HEK293 (cell line): ENCODE results near the gene FAM98C.

ENCODE experiments used
- CTCF ChIA-PET: fragments of 350-600 bp; formaldehyde crosslinking; extraction: SDS; loops from one replicate; lab custom pipeline; 2021; ENCODE audit warnings: antibody characterized with exemption; lab: Yijun Ruan, JAX
- POLR2A ChIA-PET: fragments of 300-600 bp; formaldehyde crosslinking; extraction: SDS; loops from one replicate; lab custom pipeline; 2020; ENCODE audit warnings: antibody characterized with exemption, inconsistent platforms; lab: Yijun Ruan, JAX
- H3K27ac ChIP-seq: fragments of 200-500 bp; sonication (Bioruptor generic); 2 replicates; pipeline ENCODE4 v1.5.1; 2014; ENCODE audit warnings: low read depth, low read length, control low read depth, inconsistent platforms; ENCODE audit errors: extremely low read depth
- H3K36me3 ChIP-seq, 2 experiments: fragments of 200-500 bp in 1 of 2; sonication (Bioruptor generic) in 1 of 2; 1 replicate in 1 of 2; 2 replicates in 1 of 2; pipeline ENCODE4 v1.5.1; 2014 to 2017; ENCODE audit warnings: inconsistent platforms in 2 of 2, low read length in 2 of 2; ENCODE audit not compliant: control insufficient read depth in 2 of 2, insufficient read depth in 1 of 2
- H3K4me1 ChIP-seq: fragments of 200-500 bp; sonication (Bioruptor generic); 2 replicates; pipeline ENCODE4 v1.5.1; 2014; ENCODE audit warnings: mild to moderate bottlenecking, low read length, inconsistent platforms; ENCODE audit not compliant: control insufficient read depth, insufficient read depth
- H3K4me3 ChIP-seq: 2 replicates; pipeline ENCODE4 v1.5.1; 2011; ENCODE audit warnings: low read depth, mild to moderate bottlenecking, control low read depth, low read length, moderate library complexity
- H3K9me3 ChIP-seq: fragments of 200-500 bp; sonication (Bioruptor generic); 2 replicates; pipeline ENCODE4 v1.5.1; 2014; ENCODE audit warnings: low read depth, low read length, inconsistent platforms; ENCODE audit not compliant: control insufficient read depth, insufficient read depth
- HOXC10 ChIP-seq: sonication (generic); formaldehyde crosslinking; IDR thresholded peaks from 2 replicates; pipeline ENCODE4 v1.8.1; 2023; ENCODE audit warnings: mild to moderate bottlenecking, missing genetic modification reagents
- KLF1 ChIP-seq: fragments of 450-650 bp; formaldehyde crosslinking; IDR thresholded peaks from 2 replicates; pipeline ENCODE4 v1.5.1; 2016; ENCODE audit warnings: missing biosample characterization, missing genetic modification characterization
- KLF8 ChIP-seq: fragments of 450-650 bp; formaldehyde crosslinking; IDR thresholded peaks from 2 replicates; pipeline ENCODE4 v1.5.1; 2016; ENCODE audit warnings: missing biosample characterization, missing genetic modification characterization
- WT1 ChIP-seq: fragments of 450-650 bp; formaldehyde crosslinking; IDR thresholded peaks from 2 replicates; pipeline ENCODE4 v1.5.1; 2016; ENCODE audit warnings: missing biosample characterization, missing genetic modification characterization
- ZBTB8A ChIP-seq: fragments of 450-650 bp; formaldehyde crosslinking; IDR thresholded peaks from 2 replicates; pipeline ENCODE4 v1.5.1; 2016; ENCODE audit warnings: missing biosample characterization, missing genetic modification characterization
- ZFP37 ChIP-seq: fragments of 450-650 bp; formaldehyde crosslinking; IDR thresholded peaks from 2 replicates; pipeline ENCODE4 v1.5.1; 2016; ENCODE audit warnings: missing biosample characterization, missing genetic modification characterization
- ZNF132 ChIP-seq: fragments of 450-650 bp; formaldehyde crosslinking; IDR thresholded peaks from 2 replicates; pipeline ENCODE4 v1.5.1; 2017; ENCODE audit warnings: missing biosample characterization, missing genetic modification characterization, borderline replicate concordance
- ZNF184 ChIP-seq: fragments of 450-650 bp; IDR thresholded peaks from 2 replicates; pipeline ENCODE4 v1.5.1; 2018; ENCODE audit warnings: missing biosample characterization, mild to moderate bottlenecking, missing genetic modification characterization
- ZNF311 ChIP-seq: fragments of 450-650 bp; formaldehyde crosslinking; IDR thresholded peaks from 2 replicates; pipeline ENCODE4 v1.5.1; 2017; ENCODE audit warnings: missing biosample characterization, missing genetic modification characterization, borderline replicate concordance
- ZNF366 ChIP-seq: fragments of 450-650 bp; formaldehyde crosslinking; conservative IDR thresholded peaks from 2 replicates; pipeline ENCODE4 v1.5.1; 2016; ENCODE audit warnings: missing biosample characterization, missing genetic modification characterization
- ZNF423 ChIP-seq: fragments of 450-650 bp; formaldehyde crosslinking; IDR thresholded peaks from 2 replicates; pipeline ENCODE4 v1.5.1; 2016; ENCODE audit warnings: missing biosample characterization, missing genetic modification characterization
- ZNF510 ChIP-seq: fragments of 450-650 bp; formaldehyde crosslinking; IDR thresholded peaks from 2 replicates; pipeline ENCODE4 v1.5.1; 2018; ENCODE audit warnings: mild to moderate bottlenecking, missing genetic modification characterization, missing biosample characterization; ENCODE audit not compliant: insufficient replicate concordance
- ZNF514 ChIP-seq: fragments of 450-650 bp; formaldehyde crosslinking; IDR thresholded peaks from 2 replicates; pipeline ENCODE4 v1.5.1; 2016; ENCODE audit warnings: missing biosample characterization, missing genetic modification characterization
- ZNF529 ChIP-seq: fragments of 450-650 bp; formaldehyde crosslinking; IDR thresholded peaks from 2 replicates; pipeline ENCODE4 v1.5.1; 2017; ENCODE audit warnings: missing genetic modification characterization, missing biosample characterization; ENCODE audit not compliant: insufficient replicate concordance
- ZNF544 ChIP-seq: fragments of 450-650 bp; formaldehyde crosslinking; IDR thresholded peaks from 2 replicates; pipeline ENCODE4 v1.5.0; 2017; ENCODE audit warnings: missing biosample characterization, missing genetic modification characterization
- ZNF558 ChIP-seq: fragments of 450-650 bp; formaldehyde crosslinking; IDR thresholded peaks from 2 replicates; pipeline ENCODE4 v1.5.1; 2016; ENCODE audit warnings: missing biosample characterization, missing genetic modification characterization
- ZNF596 ChIP-seq: fragments of 450-650 bp; IDR thresholded peaks from 2 replicates; pipeline ENCODE4 v1.5.0; 2018; ENCODE audit warnings: missing biosample characterization, mild to moderate bottlenecking, missing genetic modification characterization, moderate library complexity
- ZNF600 ChIP-seq: fragments of 450-650 bp; formaldehyde crosslinking; IDR thresholded peaks from 2 replicates; pipeline ENCODE4 v1.5.1; 2016; ENCODE audit warnings: missing biosample characterization, missing genetic modification characterization
- ZNF777 ChIP-seq: fragments of 450-650 bp; formaldehyde crosslinking; IDR thresholded peaks from 2 replicates; pipeline ENCODE4 v1.5.1; 2017; ENCODE audit warnings: missing biosample characterization, missing genetic modification characterization, borderline replicate concordance
- ZNF837 ChIP-seq: fragments of 450-650 bp; formaldehyde crosslinking; IDR thresholded peaks from 2 replicates; pipeline ENCODE4 v1.5.1; 2016; ENCODE audit warnings: missing biosample characterization, missing genetic modification characterization
- ZSCAN23 ChIP-seq: fragments of 450-650 bp; formaldehyde crosslinking; IDR thresholded peaks from 2 replicates; pipeline ENCODE4 v1.5.1; 2016; ENCODE audit warnings: missing biosample characterization, missing genetic modification characterization
- TF ChIP-seq, protein P1 (sequence below): fragments of 450-650 bp; formaldehyde crosslinking; IDR thresholded peaks from 2 replicates; pipeline ENCODE4 v1.5.1; 2016; ENCODE audit warnings: missing biosample characterization, missing genetic modification characterization
- TF ChIP-seq, protein P2 (sequence below): fragments of 450-650 bp; formaldehyde crosslinking; IDR thresholded peaks from 2 replicates; pipeline ENCODE4 v1.5.1; 2016; ENCODE audit warnings: missing biosample characterization, missing genetic modification characterization
- TF ChIP-seq, protein P3 (sequence below): fragments of 450-650 bp; formaldehyde crosslinking; IDR thresholded peaks from 2 replicates; pipeline ENCODE4 v1.5.1; 2016; ENCODE audit warnings: missing biosample characterization, missing genetic modification characterization, borderline replicate concordance
- TF ChIP-seq, protein P4 (sequence below): fragments of 450-650 bp; formaldehyde crosslinking; IDR thresholded peaks from 2 replicates; pipeline ENCODE4 v1.5.1; 2016; ENCODE audit warnings: missing biosample characterization, missing genetic modification characterization
- TF ChIP-seq, protein P5 (sequence below): fragments of 450-650 bp; formaldehyde crosslinking; IDR thresholded peaks from 2 replicates; pipeline ENCODE4 v1.5.1; 2016; ENCODE audit warnings: missing biosample characterization, missing genetic modification characterization

The FAM98C gene

DNA sequence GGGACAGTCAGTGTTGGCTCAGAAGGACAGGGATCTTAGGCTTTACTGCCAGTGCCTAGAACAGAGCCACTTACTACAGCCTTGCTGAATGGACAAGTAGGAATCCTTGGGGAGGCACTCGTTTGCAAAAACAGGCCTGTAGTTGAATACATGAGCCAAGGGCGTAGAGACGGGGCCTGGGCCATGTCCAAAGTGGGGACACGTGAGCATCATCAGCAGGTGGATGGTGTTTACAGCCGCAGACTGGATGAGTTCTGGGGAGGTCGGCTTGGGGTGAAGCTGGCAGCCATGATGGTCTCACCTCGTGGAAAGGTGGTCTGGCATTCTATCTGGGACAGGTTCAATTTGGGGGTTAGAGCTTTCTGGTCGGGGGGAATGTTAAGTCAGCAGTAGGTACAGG is 48.1 kb downstream of the FAM98C start:
- ChIA-PET CTCF (interaction anchor here (0.5 kb wide), 1 partner anchor 1100 kb away, joined by 3 read pairs; no protein-coding TSS in a partner anchor), POLR2A (no interaction called here)
- no peaks in the 10 kb centered on the region for H3K9me3 ChIP-seq
- no peaks in the 10 kb centered on the region for H3K4me1 ChIP-seq
- no peak overlapping the region for H3K4me3 ChIP-seq
- TF ChIP-seq ZNF529 (tag by site-specific recombination) = no peak
- TF ChIP-seq HOXC10 (CRISPR knock-in tag) = no peak
- TF ChIP-seq ZNF777 = no peak
- TF ChIP-seq ZNF837 (tag by site-specific recombination) = no peak
- no peak for TF ChIP-seq ZSCAN23 (tag by site-specific recombination)
- TF ChIP-seq ZNF311 (tag by site-specific recombination) = no peak
- no peak for TF ChIP-seq ZNF423
- no peak for TF ChIP-seq ZNF366 (tag by site-specific recombination)
- TF ChIP-seq, all 188 proteins: peak for 0
- H3K27ac ChIP-seq = no peak overlapping the region
- H3K36me3 ChIP-seq = no peaks in the 10 kb centered on the region

DNA sequence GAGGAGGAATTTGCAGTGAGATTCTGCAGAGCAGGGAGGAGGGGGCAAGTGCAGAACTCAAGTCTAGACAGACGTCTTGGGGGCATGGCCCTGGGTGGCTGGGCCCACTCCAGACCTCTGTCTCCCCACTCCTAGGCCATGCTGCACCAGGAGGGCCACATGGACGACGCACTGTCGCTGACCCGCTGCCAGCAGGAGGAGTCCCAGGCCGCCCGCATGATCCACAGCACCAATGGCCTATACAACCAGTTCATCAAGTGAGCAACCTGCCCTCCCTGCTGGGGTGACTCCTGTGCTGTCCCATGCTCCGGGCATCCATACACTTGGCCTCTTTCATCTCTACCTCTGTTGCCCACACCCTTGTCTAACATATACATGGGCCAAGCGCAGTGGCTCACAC is 48.7 kb downstream of the FAM98C start:
- POLR2A ChIA-PET = no interaction called here
- no peak overlapping the region for H3K27ac ChIP-seq
- no peaks in the 10 kb centered on the region for H3K36me3 ChIP-seq
- H3K9me3 ChIP-seq = no peaks in the 10 kb centered on the region
- H3K4me3 ChIP-seq = no peak overlapping the region
- CTCF ChIA-PET = interaction anchor here (0.6 to 0.7 kb wide), 2 partner anchors 34 to 483 kb away, joined by 3 read pairs; no protein-coding TSS in a partner anchor
- no peaks in the 10 kb centered on the region for H3K4me1 ChIP-seq
- no peak for TF ChIP-seq ZNF514
- TF ChIP-seq, protein P1, sequence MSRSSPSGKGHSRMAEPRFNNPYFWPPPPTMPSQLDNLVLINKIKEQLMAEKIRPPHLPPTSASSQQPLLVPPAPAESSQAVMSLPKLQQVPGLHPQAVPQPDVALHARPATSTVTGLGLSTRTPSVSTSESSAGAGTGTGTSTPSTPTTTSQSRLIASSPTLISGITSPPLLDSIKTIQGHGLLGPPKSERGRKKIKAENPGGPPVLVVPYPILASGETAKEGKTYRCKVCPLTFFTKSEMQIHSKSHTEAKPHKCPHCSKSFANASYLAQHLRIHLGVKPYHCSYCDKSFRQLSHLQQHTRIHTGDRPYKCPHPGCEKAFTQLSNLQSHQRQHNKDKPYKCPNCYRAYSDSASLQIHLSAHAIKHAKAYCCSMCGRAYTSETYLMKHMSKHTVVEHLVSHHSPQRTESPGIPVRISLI (tag by site-specific recombination) = no peak
- no peak for TF ChIP-seq ZNF510 (tag by site-specific recombination)
- no peak for TF ChIP-seq ZNF366 (tag by site-specific recombination)
- no peak for TF ChIP-seq ZFP37 (tag by site-specific recombination)
- TF ChIP-seq KLF8 (tag by site-specific recombination) = no peak
- TF ChIP-seq ZNF558 (tag by site-specific recombination) = no peak
- no peak for TF ChIP-seq ZNF596 (tag by site-specific recombination)
- TF ChIP-seq ZNF132 (tag by site-specific recombination) = no peak
- no peak for TF ChIP-seq ZNF184 (tag by site-specific recombination)
- TF ChIP-seq, protein P2, sequence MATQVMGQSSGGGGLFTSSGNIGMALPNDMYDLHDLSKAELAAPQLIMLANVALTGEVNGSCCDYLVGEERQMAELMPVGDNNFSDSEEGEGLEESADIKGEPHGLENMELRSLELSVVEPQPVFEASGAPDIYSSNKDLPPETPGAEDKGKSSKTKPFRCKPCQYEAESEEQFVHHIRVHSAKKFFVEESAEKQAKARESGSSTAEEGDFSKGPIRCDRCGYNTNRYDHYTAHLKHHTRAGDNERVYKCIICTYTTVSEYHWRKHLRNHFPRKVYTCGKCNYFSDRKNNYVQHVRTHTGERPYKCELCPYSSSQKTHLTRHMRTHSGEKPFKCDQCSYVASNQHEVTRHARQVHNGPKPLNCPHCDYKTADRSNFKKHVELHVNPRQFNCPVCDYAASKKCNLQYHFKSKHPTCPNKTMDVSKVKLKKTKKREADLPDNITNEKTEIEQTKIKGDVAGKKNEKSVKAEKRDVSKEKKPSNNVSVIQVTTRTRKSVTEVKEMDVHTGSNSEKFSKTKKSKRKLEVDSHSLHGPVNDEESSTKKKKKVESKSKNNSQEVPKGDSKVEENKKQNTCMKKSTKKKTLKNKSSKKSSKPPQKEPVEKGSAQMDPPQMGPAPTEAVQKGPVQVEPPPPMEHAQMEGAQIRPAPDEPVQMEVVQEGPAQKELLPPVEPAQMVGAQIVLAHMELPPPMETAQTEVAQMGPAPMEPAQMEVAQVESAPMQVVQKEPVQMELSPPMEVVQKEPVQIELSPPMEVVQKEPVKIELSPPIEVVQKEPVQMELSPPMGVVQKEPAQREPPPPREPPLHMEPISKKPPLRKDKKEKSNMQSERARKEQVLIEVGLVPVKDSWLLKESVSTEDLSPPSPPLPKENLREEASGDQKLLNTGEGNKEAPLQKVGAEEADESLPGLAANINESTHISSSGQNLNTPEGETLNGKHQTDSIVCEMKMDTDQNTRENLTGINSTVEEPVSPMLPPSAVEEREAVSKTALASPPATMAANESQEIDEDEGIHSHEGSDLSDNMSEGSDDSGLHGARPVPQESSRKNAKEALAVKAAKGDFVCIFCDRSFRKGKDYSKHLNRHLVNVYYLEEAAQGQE (tag by site-specific recombination) = no peak
- no peak for TF ChIP-seq ZNF600
- TF ChIP-seq ZNF544 (tag by site-specific recombination) = no peak
- no peak for TF ChIP-seq ZBTB8A (tag by site-specific recombination)
- TF ChIP-seq, protein P3, sequence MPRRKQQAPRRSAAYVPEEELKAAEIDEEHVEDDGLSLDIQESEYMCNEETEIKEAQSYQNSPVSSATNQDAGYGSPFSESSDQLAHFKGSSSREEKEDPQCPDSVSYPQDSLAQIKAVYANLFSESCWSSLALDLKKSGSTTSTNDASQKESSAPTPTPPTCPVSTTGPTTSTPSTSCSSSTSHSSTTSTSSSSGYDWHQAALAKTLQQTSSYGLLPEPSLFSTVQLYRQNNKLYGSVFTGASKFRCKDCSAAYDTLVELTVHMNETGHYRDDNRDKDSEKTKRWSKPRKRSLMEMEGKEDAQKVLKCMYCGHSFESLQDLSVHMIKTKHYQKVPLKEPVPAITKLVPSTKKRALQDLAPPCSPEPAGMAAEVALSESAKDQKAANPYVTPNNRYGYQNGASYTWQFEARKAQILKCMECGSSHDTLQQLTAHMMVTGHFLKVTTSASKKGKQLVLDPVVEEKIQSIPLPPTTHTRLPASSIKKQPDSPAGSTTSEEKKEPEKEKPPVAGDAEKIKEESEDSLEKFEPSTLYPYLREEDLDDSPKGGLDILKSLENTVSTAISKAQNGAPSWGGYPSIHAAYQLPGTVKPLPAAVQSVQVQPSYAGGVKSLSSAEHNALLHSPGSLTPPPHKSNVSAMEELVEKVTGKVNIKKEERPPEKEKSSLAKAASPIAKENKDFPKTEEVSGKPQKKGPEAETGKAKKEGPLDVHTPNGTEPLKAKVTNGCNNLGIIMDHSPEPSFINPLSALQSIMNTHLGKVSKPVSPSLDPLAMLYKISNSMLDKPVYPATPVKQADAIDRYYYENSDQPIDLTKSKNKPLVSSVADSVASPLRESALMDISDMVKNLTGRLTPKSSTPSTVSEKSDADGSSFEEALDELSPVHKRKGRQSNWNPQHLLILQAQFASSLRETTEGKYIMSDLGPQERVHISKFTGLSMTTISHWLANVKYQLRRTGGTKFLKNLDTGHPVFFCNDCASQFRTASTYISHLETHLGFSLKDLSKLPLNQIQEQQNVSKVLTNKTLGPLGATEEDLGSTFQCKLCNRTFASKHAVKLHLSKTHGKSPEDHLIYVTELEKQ (tag by site-specific recombination) = no peak
- TF ChIP-seq, protein P4, sequence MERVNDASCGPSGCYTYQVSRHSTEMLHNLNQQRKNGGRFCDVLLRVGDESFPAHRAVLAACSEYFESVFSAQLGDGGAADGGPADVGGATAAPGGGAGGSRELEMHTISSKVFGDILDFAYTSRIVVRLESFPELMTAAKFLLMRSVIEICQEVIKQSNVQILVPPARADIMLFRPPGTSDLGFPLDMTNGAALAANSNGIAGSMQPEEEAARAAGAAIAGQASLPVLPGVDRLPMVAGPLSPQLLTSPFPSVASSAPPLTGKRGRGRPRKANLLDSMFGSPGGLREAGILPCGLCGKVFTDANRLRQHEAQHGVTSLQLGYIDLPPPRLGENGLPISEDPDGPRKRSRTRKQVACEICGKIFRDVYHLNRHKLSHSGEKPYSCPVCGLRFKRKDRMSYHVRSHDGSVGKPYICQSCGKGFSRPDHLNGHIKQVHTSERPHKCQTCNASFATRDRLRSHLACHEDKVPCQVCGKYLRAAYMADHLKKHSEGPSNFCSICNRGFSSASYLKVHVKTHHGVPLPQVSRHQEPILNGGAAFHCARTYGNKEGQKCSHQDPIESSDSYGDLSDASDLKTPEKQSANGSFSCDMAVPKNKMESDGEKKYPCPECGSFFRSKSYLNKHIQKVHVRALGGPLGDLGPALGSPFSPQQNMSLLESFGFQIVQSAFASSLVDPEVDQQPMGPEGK (tag by site-specific recombination) = no peak
- TF ChIP-seq, protein P5, sequence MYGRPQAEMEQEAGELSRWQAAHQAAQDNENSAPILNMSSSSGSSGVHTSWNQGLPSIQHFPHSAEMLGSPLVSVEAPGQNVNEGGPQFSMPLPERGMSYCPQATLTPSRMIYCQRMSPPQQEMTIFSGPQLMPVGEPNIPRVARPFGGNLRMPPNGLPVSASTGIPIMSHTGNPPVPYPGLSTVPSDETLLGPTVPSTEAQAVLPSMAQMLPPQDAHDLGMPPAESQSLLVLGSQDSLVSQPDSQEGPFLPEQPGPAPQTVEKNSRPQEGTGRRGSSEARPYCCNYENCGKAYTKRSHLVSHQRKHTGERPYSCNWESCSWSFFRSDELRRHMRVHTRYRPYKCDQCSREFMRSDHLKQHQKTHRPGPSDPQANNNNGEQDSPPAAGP (tag by site-specific recombination) = no peak
- TF ChIP-seq WT1 (tag by site-specific recombination) = no peak
- no peak for TF ChIP-seq KLF1 (tag by site-specific recombination)
